Body of pancreas (tissue), 4 donors: ENCODE measurements around the gene OTOGL. TPM values are rescaled to one million over a fixed set of nuclear protein-coding genes. Genes with fewer than 3 reads are reported as not detected.

Experiments used
- ATAC-seq: fragments of 150-250 bp; one replicate; pipeline ENCODE4 v1.9.1; 2016
- DNase-seq, 4 donors: peaks; one replicate each; pipeline ENCODE4 v3.0.0-alpha.2; 2019
- H3K27ac ChIP-seq, 4 donors: fragments of 200-600 bp; sonication (generic); 1 replicate in 3 of 4; 2 replicates in 1 of 4; pipeline versions ENCODE4 v1.5.1 to v1.6.1; 2016 to 2019; ENCODE audit warnings: mild to moderate bottlenecking in 1 of 4, mixed read lengths in 1 of 4, moderate library complexity in 1 of 4
- H3K27me3 ChIP-seq, 2 donors: fragments of 200-600 bp; sonication (generic); one replicate each; pipeline ENCODE4 v1.6.0; 2016; ENCODE audit warnings: mild to moderate bottlenecking in 1 of 2
- H3K36me3 ChIP-seq, 2 donors: fragments of 200-600 bp; sonication (generic); replicated peaks in 1 of 2; 2 replicates each; pipeline ENCODE4 v1.5.1; 2016; ENCODE audit warnings: low read depth in 2 of 2; ENCODE audit not compliant: insufficient read depth in 1 of 2
- H3K4me1 ChIP-seq: fragments of 200-600 bp; sonication (generic); one replicate; pipeline ENCODE4 v1.6.0; 2016
- H3K4me3 ChIP-seq, 2 donors: fragments of 200-600 bp; sonication (generic); 1 replicate in 1 of 2; 2 replicates in 1 of 2; pipeline ENCODE4 v1.5.1; 2016 to 2019
- H3K9me3 ChIP-seq, 3 donors: fragments of 200-600 bp; sonication (generic); 1 replicate in 2 of 3; 2 replicates in 1 of 3; pipeline ENCODE4 v1.5.1; 2016
- CTCF ChIP-seq, 7 experiments: fragments of 450-650 bp in 4 of 7; fragments of 200-600 bp in 3 of 7; sonication (generic) in 3 of 7; IDR thresholded peaks; one replicate each; pipeline ENCODE4 v1.5.1; 2016 to 2019; ENCODE audit warnings: antibody characterized with exemption in 7 of 7
- POLR2A ChIP-seq, 3 donors: fragments of 450-650 bp; IDR thresholded peaks; one replicate each; pipeline ENCODE4 v1.6.1; 2016; ENCODE audit warnings: antibody characterized with exemption in 3 of 3, mild to moderate bottlenecking in 2 of 3
- WGBS, 2 donors: methylation state at CpG; one replicate each; pipeline ENCODE4 v1.1.5; 2017; 5-methylcytosine and 5-hydroxymethylcytosine counted together
- intact Hi-C: fragments of 100-400 bp; cut with DNase I; formaldehyde crosslinking; loops from one replicate; pipeline ENCODE4 v1.15.1; 2023
- total RNA-seq, 2 donors: library from RNA; depleted of rRNA; stranded (reverse); fragments of >200 nt; gene quantifications; one replicate each; pipeline ENCODE4 v1.1.0, GENCODE V29; 2016

The OTOGL gene
- total RNA-seq, 2 donors from 2014 or later, result 0.26 to 0.33 TPM

- Histone ChIP-seq H3K27me3 (peaks cover 0 to 5% of the 10 kb centered on the region in 2 donors), H3K4me3 (no peak overlapping the region), H3K27ac (no peak overlapping the region), H3K4me1 (peaks cover 4% of the 10 kb centered on the region), H3K9me3 (no peaks in the 10 kb centered on the region), H3K36me3 (no peaks in the 10 kb centered on the region)
- intact Hi-C loops, result no loop called here
- TF ChIP-seq CTCF (IDR thresholded peaks at IDR 0.05) (no peak), POLR2A (IDR thresholded peaks at IDR 0.05) (no peak)
- ATAC-seq, result no peak
- 72 to 78% methylated on average over 3 of the region's 3 CpGs for WGBS, 2 donors
- DNase-seq, result no peak
These were observed 301.9 kb downstream of the OTOGL start for GRCh38 chr12:80401191-80401590.

GRCh38 chr12:80404629-80405028 is 305.3 kb downstream of the OTOGL start:
- intact Hi-C loops, result no loop called here
- no peak for ATAC-seq
- H3K4me3 ChIP-seq, result no peak overlapping the region
- no peak for DNase-seq
- H3K9me3 ChIP-seq, result no peaks in the 10 kb centered on the region
- no peaks in the 10 kb centered on the region for H3K36me3 ChIP-seq
- H3K4me1 ChIP-seq, result peaks cover 4% of the 10 kb centered on the region
- H3K27ac ChIP-seq, result no peak overlapping the region
- 45% methylated on average over 2 of the region's 2 CpGs for WGBS, 2 donors
- peaks cover 0 to 5% of the 10 kb centered on the region in 2 donors for H3K27me3 ChIP-seq
- TF ChIP-seq POLR2A (IDR thresholded peaks at IDR 0.05), result no peak
- no peak for TF ChIP-seq CTCF (IDR thresholded peaks at IDR 0.05)

DNA sequence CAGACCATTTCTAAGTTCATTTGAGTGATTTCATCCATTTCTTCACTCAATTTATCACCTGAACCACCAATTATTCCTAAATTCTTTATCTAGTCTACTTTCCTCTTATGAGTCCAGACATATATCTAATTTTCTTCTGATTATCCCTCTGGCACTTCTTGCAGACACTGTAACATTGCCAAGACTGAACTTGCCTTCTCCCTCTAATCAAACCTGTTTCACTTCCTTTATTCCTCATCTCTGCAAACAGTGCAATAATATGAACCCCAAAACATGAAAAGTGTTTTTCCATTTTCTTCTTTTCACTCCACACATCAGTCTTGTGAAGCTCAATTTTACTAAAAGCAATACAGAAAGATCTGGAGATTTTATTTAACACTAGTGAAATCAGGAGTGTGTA is 306.9 kb downstream of the OTOGL start:
- no peak overlapping the region for H3K4me3 ChIP-seq
- no peak for DNase-seq
- ATAC-seq, result no peak
- H3K27ac ChIP-seq, result no peak overlapping the region
- no peaks in the 10 kb centered on the region for H3K9me3 ChIP-seq
- TF ChIP-seq POLR2A (IDR thresholded peaks at IDR 0.05) (no peak), CTCF (IDR thresholded peaks at IDR 0.05) (no peak)
- H3K36me3 ChIP-seq, result no peaks in the 10 kb centered on the region
- intact Hi-C loops, result no loop called here
- H3K4me1 ChIP-seq, result no peaks in the 10 kb centered on the region
- H3K27me3 ChIP-seq, result peaks cover 0 to under 1% of the 10 kb centered on the region in 2 donors

- Histone ChIP-seq H3K4me3 (no peak overlapping the region), H3K4me1 (no peaks in the 10 kb centered on the region), H3K9me3 (no peaks in the 10 kb centered on the region), H3K27ac (no peak overlapping the region), H3K36me3 (no peaks in the 10 kb centered on the region), H3K27me3 (no peaks in the 10 kb centered on the region)
- TF ChIP-seq CTCF (IDR thresholded peaks at IDR 0.05) (no peak), POLR2A (IDR thresholded peaks at IDR 0.05) (no peak)
- WGBS, 2 donors, result 23 to 33% methylated on average over 3 of the region's 3 CpGs
- no peak for DNase-seq
- ATAC-seq, result no peak
- intact Hi-C loops, result loop anchor here (10.0 kb wide), 2 partner anchors 183 to 353 kb away; no protein-coding TSS in a partner anchor
These were observed 312.4 kb downstream of the OTOGL start for GRCh38 chr12:80411787-80412186.

DNA sequence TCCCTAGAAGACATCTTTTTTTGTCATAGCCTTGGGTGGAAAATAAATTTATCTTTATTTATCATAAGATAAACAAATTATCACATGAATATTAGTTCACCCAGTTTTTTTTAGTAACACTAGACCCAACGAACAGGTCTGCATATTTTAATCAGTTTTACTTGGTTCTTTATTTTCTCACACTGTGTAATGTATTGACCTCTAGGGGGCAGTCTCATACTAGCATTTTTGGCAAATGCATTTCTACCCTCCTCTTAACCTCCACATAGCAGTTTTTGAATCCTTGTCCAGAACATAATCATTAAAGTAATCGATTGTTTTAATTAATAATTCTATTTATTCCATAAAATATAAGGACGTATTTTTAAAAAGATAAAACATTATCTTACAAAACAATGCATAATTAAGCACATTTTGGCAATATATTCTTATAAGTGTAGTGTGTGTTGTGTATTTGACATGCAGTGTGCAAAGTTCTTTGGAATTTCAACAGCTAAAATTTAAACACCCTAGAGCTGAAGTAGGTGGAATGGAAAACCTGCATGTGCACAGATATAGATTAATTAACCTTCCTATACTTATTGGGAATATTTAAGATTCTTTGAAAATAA is 313.1 kb downstream of the OTOGL start:
- Histone ChIP-seq H3K27me3 (no peaks in the 10 kb centered on the region), H3K9me3 (no peaks in the 10 kb centered on the region), H3K36me3 (no peaks in the 10 kb centered on the region), H3K4me3 (no peak overlapping the region), H3K27ac (no peak overlapping the region), H3K4me1 (no peaks in the 10 kb centered on the region)
- ATAC-seq, result peak; percentile 80
- peak; percentile 40 to 91 (median 78) for TF ChIP-seq CTCF (IDR thresholded peaks at IDR 0.05)
- TF ChIP-seq POLR2A (IDR thresholded peaks at IDR 0.05), result no peak
- WGBS, 2 donors, result 2% methylated on average over 3 of the region's 3 CpGs
- intact Hi-C loops, result loop anchor here (10.0 kb wide), 2 partner anchors 182 to 352 kb away; no protein-coding TSS in a partner anchor
- peak in 1 of 4 donors; percentile 13 for DNase-seq
